Breast epithelium (tissue), 3 donors: ENCODE measurements around the gene COMMD7.

Experiments used
- CTCF ChIP-seq, 3 donors: fragments of 450-650 bp; IDR thresholded peaks; one replicate each; pipeline ENCODE4 v1.5.1; 2016 to 2017; ENCODE audit warnings: antibody characterized with exemption in 3 of 3, mild to moderate bottlenecking in 3 of 3, moderate library complexity in 3 of 3
- POLR2A ChIP-seq: fragments of 450-650 bp; IDR thresholded peaks from one replicate; pipeline ENCODE4 v1.6.1; 2016; ENCODE audit warnings: antibody characterized with exemption, mild to moderate bottlenecking, moderate library complexity

- TF ChIP-seq POLR2A (no peak), CTCF (IDR thresholded peaks at IDR 0.05) (no peak)
These were observed 36.8 kb downstream of the COMMD7 start for GRCh38 chr20:32706486-32706885.
